GM18505 (cell line): ENCODE data around the gene CERCAM.
"Not testable (repeated sequence)": the region's sequence is repeated elsewhere in the genome, so short reads cannot be mapped to it uniquely, and the experiment has no call there.

Source experiments
- ATAC-seq: cut with Tn5 transposase; IDR thresholded peaks from one replicate; pipeline ENCODE4 v1.9.1; 2021; ENCODE audit not compliant: unreplicated experiment
- POLR2A ChIP-seq: IDR thresholded peaks from 4 replicates; pipeline ENCODE4 v1.6.1; 2011; ENCODE audit warnings: borderline replicate concordance; ENCODE audit not compliant: insufficient read depth, insufficient read length; ENCODE audit errors: extremely low read depth

The CERCAM gene

DNA sequence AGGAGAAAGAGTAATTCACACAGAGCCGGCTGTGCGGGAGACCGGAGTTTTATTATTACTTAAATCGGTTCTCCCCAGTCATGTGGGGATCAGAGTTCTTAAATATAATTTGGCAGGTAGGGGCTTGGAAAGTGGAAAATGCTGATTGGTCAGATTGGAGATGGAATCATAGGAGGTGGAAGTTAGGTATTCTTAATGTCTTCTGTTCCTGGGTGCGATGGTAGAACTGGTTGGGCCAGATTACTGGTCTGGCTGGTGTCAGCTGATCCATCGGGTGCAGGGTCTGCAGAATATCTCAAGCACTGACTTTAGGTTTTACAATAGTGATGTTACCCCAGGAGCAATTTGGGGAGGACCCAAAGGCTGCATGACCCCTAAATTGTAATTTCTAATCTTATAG lies 4.6 kb upstream of the CERCAM start:
- ATAC-seq = no peak
- no peak for TF ChIP-seq POLR2A

DNA sequence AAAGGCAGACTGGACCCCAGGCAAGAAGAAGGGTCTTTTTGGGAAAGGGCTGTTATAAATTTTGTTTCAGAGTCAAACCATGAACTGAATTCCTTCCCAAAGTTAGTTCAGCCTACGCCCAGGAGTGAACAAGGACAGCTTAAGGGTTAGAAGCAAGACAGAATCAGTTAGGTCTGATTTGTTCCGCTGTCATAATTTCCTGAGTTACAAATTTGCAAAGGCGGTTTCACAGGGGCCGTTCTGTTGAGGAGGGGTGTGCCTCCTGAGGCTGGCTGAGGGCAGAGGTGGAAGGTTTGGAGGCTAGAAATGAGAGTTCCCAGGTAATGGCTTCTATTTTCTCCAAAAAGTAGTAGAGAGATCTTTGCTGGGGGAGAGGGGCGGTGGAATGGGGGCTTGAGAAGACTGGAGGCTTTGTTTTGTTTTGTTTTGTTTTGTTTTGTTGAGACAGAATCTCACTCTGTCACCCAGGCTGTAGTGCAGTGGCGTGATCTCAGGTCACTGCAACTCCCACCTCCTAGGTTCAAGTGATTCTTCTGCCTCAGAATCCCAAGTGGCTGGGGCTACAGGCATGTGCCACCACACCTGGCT lies 4.1 kb upstream of the CERCAM start:
- TF ChIP-seq POLR2A = no peak
- no peak for ATAC-seq

DNA sequence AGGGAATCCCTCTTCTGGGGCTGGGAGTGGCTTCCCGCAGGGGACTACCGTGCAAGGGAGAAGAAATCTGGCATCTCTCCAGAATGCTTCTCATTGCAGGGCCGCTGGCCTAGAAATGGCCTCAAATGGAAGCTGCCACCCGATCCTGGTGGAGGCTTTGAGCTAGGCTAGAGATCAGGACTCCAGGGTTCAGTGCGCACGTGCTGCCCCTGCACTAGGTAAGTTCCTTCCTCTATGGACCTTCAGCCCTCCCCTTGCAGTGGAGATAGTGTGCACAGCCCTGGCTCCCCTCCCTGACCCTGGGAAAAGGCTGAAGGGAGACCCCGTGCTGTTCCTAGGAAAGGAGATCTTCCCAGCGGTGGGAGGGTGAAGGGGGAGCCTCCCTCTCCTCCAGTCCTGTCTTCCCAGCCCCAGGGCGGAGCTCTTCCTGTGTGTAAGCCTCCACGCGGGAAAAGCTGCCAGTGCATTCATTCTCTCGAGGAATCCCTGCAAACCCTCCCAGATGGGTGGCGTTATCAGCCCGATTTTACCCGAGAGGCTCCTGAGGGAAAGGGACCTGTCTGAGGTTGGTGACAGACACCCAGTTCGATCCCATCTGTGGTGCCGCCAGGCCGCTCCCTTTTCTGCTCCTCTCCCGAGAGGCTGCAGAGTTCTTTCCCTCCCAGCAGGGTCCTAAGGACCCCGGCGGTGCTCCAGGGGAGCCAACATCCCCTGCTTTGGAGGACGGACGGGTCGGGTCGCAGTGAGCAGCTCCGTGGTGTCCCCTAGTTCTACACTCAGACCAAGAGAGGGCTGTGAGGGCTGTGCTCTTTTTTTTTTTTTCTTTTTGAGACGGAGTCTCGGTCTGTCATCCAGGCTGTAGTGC lies 1.4 kb upstream of the CERCAM start:
- no peak for TF ChIP-seq POLR2A
- no peak for ATAC-seq

DNA sequence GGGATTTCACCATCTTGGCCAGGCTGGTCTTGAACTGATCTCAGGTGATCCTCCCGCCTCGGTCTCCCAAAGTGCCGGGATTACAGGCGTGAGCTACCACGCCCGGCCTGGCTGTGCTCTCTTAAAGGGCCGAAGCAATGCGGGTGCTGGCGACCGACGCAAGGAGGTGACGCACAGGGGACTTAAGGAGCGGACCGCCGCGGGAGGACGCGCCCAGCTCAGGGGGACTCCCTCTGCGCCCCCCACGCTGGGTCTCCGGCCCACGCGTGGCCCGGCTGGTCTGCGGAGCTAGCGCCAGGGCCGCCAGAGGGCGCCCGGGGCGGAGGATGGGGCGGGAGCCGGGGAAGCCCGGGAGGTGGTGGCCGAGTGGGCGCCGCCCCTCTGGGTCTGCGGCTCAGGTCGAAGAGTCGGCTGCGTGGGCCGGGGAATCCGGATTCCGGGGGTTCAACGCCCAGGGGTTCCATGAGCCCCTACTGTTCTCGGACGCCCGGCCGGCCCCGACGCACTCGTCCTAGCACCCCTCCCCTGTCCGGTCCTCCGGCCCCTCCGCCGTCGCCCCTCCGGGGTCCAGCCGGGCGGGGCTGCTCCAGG lies 502 bp upstream of the CERCAM start:
- no peak for TF ChIP-seq POLR2A
- peak; percentile 54 for ATAC-seq

DNA sequence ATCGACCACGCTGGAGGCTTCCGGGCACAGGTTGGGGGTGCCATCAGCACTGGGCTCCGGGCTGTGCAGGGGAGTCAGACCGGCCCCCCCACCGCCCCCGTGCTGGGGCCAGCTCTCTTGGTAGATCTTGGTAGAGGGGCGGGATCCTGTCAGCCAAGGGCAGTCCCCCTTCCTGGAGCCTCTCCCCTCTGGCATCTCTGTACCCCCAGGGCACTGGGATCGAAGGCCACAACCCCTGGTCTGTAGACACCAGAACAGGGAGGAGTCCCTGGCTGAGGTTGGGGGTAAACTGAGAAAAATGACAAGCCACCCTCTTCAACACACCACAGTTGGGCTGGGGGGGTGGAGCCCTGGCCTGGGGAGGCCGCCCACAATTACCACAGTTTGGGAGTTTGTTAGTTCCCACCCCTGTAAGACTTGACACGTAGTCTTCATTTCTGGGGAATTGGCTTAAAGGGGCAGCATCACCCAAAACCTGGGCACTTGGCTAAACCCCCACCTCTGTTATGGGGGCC lies 882 bp downstream of the CERCAM start:
- ATAC-seq = no peak
- TF ChIP-seq POLR2A = no peak

DNA sequence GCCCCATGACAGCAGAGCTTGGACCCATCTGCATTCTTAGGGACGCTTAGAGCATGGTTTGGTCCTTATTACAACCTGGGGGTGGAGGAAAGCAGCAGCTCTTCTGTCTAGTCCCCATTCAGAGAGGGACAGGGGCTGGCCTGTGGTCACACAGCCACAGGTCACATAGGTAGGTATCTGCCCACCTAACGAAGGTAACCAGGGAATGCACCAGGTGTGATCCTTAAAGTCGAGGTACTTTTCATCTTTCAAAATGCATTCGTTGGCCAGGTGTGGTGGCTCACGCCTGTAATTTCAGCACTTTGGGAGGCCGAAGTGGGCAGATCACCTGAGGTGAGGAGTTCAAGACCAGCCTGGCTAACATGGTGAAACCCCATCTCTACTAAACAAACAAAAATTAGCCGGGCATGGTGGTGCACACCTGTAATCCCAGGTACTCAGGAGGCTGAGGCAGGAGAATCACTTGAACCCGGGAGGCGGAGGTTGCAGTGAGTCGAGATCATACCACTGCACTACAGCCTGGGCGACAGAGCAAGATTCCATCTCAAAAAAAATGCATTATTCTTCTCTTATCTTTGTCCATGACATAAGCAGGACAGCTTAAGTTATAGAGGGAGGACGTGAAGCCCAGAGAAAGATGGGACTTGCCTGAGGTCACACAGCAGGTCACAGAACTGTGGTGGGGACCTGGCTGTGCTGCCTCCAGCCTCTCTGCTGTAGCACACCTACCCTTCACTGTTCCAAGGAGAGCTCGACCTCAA lies 1.5 kb downstream of the CERCAM start:
- ATAC-seq = not testable (repeated sequence)

DNA sequence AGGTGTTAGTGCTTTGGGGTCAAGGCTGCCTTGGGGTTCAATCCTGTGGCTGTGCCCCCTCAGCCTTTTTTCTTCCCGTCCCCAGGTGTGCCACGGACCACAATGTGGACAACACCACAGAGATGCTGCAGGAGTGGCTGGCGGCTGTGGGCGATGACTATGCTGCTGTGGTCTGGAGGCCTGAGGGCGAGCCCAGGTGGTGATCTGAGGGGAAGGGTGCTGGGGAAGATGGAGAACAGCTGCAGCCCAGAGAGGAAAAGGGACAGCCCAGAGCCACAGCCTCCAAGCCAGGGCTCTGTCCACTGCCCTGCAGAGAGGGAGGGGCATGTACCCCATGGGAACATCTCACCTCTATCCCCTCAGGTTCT lies 2.1 kb downstream of the CERCAM start:
- no peak for ATAC-seq
- TF ChIP-seq POLR2A = no peak

DNA sequence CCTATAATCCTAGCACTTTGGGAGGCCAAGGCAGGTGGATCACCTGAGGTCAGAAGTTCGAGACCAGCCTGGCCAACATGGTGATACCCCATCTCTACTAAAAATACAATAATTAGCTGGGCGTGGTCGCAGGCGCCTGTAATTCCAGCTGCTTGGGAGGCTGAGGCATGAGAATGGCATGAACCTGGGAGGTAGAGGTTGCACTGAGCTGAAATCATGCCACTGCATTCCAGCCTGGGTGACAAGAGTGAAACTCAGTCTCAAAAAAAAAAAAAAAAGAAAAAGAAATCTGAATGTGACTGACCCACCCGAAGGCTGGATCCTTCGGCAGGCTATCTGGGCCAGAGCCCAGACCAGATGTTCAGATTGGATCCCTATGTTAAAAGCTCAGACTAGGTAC lies 2.7 kb downstream of the CERCAM start:
- not testable (repeated sequence) for ATAC-seq

DNA sequence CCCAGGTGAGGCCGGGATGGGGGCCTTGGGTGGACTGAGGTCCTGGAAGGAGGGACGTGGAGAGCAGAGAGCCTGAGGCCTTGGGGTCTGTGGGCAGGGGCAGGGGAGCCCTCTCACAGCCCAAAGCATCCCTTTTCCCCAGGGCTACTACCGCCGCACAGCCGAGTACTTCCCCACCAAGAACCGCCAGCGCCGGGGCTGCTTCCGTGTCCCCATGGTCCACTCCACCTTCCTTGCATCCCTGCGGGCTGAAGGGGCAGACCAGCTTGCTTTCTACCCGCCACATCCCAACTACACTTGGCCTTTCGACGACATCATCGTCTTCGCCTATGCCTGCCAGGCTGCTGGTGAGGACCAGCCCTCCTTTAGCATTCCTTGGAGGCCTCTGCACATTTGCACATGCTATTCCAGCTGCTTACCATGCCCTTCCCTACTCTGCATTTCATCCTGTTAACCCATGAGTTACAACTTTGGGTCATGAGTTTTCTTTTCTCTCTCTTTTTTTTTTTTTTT lies 3.7 kb downstream of the CERCAM start:
- no peak for ATAC-seq
- no peak for TF ChIP-seq POLR2A

DNA sequence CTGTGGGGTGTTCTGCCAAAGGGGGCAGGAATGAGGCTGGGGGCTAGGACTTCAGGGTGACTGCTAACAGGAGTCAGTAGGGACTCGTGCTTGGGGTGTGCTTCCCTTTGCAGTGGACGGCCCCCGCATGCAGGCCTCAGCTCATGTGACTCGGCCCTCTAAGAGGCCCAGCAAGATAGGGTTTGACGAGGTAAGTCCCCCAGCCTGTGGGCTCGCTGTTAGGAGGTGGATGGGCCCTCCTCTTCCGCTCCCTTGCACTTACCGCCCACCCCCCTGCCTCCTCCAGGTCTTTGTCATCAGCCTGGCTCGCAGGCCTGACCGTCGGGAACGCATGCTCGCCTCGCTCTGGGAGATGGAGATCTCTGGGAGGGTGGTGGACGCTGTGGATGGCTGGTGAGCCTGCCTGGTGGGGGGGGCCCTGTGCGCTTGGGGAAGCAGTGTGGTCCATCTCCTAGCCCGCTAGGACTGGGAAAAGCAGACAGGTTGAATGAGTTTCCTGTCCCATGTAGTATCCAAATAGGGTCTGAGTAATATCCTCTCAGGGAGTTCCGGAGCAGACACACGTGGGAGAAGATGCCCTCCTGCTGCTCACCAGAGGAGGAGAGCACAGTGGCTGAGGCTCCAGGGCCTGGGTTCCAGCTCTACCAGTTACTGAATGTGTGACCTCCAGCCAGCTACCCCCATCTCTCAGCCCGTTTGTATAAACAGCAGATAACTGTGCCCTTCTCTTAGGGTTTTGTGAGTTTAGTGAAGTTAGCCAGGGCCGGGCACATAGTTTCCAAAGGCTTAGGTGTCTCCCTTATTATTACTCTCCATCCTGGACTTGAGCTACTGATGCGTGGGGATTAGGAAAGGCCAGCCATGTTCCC lies 8.2 kb downstream of the CERCAM start:
- ATAC-seq = no peak
- TF ChIP-seq POLR2A = no peak

DNA sequence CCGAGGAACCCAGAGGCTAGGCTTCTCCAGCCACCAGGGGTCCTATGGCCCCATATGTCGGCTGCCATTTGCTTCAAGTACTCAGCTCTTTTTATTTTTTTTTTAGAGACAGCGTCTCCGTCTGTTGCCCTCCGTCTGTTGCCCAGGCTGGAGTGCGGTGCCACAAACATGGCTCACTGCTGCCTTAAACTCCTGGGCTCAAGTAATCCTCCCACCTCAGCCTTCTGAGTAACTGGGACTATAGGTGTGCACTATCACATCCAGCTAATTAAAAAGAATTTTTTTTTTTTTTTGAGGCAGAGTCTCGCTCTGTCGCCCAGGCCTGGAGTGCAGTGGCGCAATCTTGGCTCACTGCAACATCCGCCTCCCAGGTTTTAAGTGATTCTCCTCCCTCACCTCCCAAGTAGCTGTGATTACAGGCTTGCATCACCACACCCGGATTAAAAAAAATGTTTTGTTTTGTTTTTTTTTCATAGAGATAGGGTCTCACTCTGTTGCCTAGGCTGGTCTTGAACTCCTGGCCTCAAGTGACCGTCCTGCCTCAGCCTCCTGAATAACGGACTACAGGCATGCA lies 8.9 kb downstream of the CERCAM start:
- ATAC-seq = no peak
- no peak for TF ChIP-seq POLR2A

DNA sequence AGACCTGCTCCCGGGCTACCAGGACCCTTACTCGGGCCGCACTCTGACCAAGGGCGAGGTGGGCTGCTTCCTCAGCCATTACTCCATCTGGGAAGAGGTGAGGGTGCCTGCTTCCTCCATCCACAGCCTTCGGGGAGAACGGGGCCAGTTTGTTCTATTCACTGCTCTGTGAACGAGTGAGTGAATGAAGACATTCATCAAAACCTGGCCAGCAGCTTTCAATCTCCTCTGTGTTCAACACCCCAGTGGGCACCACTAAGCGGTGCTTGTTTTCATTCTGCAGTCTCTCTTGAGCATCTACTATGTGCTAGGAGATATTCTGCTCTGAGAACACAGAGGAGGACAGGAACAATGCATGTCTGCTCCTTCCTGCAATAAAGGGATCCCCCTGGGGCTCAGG lies 10.6 kb downstream of the CERCAM start:
- TF ChIP-seq POLR2A = no peak

DNA sequence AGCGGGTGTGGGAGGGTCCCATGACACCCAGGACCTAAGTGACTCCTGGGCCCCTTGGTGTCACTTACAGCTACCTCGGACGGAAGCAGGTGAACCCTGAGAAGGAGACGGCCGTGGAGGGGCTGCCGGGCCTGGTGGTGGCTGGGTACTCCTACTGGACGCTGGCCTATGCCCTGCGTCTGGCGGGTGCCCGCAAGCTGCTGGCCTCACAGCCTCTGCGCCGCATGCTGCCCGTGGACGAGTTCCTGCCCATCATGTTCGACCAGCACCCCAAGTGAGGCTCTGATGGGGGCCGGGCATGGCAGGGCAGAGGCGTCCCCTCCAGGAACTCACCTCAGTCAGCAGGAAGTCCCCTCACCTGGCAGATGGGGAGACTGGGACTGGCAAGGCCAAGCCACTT lies 13.7 kb downstream of the CERCAM start:
- no peak for ATAC-seq
- TF ChIP-seq POLR2A = no peak

More for the DNA sequence above, 10.6 kb downstream of the CERCAM start:
- no peak for ATAC-seq

DNA sequence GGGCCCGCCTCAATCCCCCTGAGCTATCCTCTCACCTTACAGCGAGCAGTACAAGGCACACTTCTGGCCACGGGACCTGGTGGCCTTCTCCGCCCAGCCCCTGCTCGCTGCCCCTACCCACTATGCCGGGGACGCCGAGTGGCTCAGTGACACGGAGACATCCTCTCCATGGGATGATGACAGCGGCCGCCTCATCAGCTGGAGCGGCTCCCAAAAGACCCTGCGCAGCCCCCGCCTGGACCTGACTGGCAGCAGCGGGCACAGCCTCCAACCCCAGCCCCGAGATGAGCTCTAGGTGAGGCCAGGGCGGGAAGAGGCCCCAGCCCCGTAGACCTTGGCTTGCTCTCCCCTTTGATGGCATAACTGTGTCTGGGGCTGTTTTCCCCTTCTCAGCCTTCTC lies 15.0 kb downstream of the CERCAM start:
- no peak for TF ChIP-seq POLR2A
- ATAC-seq = no peak
